OCI-LY7 (cell line): Measurements from ENCODE around the gene TRIM71.

Source experiments
- EZH2phosphoT487 ChIP-seq: fragments of 200-600 bp; sonication (generic); IDR thresholded peaks from 2 replicates; pipeline ENCODE4 v1.6.1; 2018; ENCODE audit warnings: low read depth, borderline replicate concordance, mild to moderate bottlenecking, mixed run types, antibody characterized with exemption, low read length, moderate library complexity, mixed read lengths
- TF ChIP-seq, protein P1 (sequence below): fragments of 200-600 bp; sonication (generic); conservative IDR thresholded peaks from 2 replicates; pipeline ENCODE4 v1.5.1; 2014; ENCODE audit warnings: mild to moderate bottlenecking, antibody characterized with exemption, low read length, moderate library complexity, mixed read lengths

DNA sequence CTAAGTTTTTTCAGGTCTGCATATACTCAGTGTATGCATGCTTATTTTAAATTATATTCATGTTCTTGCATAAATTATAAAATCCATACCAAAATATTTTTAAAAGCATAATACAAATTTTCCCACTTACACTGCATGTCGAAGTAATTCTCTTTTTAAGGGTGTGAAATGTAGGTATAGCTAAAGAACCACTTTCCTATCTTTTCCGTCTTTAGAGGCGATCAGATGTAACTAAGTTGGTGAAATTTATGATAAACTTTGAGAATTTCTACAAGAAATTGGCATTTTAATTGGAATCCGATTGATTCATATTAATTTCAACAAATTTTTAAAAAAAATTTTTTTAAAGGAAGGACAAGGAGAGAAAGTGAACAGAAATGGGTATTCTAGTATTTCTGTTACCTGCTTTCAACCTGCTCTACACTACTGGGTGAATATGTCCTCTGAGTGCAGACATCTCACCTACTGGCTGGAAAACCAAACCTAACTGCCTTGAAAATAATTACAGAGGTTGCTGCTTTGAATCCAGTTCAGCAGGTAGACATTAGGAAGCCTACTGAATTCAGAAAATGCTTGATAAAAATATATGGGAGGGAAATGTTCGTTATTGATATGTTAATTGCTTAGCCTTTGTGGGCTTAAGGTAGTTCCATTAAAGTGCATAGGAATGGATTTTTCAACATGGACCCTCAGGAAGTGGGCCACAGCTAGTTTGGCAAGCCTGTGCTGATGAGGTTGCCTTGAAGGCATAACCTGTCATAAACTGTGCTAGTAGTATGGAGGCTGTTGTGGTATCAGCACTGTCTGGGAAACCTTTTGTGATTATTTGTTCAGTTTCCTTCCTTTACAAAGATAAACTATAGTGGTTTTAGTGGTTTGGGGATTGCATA, 5.1 kb downstream of the TRIM71 start:
- TF ChIP-seq, protein P1, sequence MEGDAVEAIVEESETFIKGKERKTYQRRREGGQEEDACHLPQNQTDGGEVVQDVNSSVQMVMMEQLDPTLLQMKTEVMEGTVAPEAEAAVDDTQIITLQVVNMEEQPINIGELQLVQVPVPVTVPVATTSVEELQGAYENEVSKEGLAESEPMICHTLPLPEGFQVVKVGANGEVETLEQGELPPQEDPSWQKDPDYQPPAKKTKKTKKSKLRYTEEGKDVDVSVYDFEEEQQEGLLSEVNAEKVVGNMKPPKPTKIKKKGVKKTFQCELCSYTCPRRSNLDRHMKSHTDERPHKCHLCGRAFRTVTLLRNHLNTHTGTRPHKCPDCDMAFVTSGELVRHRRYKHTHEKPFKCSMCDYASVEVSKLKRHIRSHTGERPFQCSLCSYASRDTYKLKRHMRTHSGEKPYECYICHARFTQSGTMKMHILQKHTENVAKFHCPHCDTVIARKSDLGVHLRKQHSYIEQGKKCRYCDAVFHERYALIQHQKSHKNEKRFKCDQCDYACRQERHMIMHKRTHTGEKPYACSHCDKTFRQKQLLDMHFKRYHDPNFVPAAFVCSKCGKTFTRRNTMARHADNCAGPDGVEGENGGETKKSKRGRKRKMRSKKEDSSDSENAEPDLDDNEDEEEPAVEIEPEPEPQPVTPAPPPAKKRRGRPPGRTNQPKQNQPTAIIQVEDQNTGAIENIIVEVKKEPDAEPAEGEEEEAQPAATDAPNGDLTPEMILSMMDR = no peak
- TF ChIP-seq EZH2phosphoT487 = no peak
